ENCODE results near the gene MBD3L5.
"Not testable (repeated sequence)": the region's sequence is repeated elsewhere in the genome, so short reads cannot be mapped to it uniquely, and the experiment has no call there.

MBD3L5 gene

GRCh38 chr19:7052896-7053295 is 22.5 kb downstream of the MBD3L5 start:
- not testable (repeated sequence) for DNase-seq (ENCODE audit: low read depth)

DNA sequence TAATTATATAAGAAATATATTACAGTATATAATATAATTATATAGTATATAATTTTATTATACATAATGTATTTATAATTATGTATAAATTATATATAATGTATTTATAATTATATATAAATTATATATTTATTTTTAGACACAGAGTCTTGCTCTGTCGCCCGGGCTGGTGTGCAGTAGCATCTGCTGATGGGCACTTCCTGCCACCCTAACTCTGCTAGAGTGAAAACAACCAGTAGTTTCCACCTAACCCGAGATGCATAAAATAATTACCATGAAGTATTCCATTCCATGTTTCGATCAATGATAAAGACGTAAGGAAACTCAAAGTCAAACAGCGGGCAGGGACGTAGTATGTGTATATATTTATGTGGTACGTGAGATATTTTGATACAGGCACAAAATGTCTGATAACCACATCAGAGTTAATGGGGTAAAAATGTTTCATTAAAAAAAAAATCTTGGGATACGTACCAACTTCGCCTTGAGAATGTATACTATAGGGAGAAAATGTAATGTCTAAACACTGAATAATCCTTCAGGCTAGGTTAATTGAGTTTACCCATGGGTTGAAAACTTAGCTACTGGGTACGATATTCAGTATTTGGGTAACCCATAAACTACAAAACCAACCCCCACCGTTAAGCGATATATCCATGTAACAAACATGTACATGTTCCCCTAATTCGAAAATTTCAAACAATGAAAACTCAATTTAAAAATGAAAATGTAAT is 24.4 kb downstream of the MBD3L5 start:
- not testable (repeated sequence) for DNase-seq (ENCODE audit: low read depth)

DNA sequence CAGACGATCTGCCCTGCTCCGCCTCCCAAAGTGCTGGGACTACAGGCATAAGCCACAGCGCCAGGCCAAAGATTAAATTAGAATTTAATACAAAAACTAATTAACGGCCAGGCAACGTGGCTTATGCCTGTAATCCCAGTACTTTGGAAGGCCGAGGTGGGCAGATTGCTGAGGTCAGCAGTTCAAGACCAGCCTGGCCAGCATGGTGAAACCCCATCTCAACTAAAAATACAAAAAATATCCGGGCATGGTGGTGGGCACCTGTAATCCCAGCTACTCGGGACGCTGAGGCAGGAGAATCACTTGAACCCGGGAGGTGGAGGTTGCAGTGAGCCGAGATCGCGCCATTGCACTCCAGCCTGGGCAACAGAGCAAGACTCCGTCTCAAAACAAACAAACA is 25.3 kb downstream of the MBD3L5 start:
- DNase-seq (ENCODE audit: low read depth): not testable (repeated sequence)

- not testable (repeated sequence) for DNase-seq (ENCODE audit: low read depth)
Observed at GRCh38 chr19:7056371-7056770, 26.0 kb downstream of the MBD3L5 start.

DNA sequence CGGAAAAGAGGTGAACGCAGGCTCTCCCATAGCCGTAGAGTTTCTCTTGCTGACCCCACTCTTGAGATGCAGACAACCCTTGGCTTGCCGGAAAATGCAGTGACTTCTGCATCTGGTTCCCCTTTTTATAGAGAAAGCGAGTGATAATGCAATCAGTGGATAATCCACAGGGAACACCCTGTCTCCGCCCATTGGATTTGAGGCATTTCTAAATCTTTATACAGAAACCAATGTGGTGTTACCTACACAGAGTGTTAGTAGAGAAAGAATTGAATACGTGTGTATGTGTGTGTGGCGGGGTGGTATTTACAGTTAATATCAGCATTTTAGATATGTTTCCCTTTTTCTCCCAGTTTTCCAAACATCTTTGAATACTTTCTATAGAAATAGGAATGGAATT is 28.2 kb downstream of the MBD3L5 start, which contains the start of gene MBD3L3:
Gene MBD3L3 (minus strand): TSS at position 101 of the 400 bp plus-strand sequence. CDS start 71 bp downstream, at position 30.
- not testable (repeated sequence) for DNase-seq (ENCODE audit: low read depth)

DNA sequence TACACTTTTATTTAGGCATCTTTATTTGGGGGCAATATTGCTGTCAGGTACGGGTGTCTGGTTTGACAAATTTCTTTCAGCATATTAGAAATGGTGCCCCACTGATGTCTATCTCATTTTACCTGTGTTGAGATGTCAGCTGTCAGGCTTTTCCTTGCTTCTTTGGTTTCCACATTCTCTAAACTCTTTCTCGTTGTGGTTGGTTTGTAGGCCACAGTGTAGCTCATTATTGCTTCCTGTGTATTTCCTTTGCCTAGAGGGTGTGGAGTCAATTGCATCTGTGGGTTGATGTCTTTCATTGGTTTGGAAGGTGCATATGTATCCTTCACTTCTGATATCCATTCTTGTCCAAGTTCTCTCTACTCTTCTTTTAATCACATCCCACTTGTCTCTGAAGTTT is 29.6 kb downstream of the MBD3L5 start:
- DNase-seq (ENCODE audit: low read depth): not testable (repeated sequence)

DNA sequence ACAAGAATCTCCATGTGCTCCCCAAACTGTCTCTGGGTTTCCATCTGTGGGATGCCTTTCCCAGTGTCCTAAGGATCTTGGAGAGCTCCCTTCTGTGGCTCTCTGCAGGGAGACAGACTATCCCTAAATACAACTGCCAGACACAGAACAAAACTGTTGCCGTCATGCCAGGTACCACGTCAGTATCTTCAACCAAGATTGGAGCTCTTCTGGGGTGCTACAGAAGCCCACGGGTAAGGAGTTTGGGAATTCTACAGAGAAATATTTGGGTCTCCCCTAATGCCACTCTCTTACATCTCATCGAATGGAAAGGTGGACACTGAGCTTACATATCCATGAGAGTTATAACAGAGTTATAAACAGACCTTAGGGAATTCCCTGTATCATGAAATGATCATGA is 33.0 kb downstream of the MBD3L5 start:
- no peak for DNase-seq (ENCODE audit: low read depth)

- DNase-seq (ENCODE audit: low read depth): no peak
Observed at GRCh38 chr19:7063764-7064418, 33.5 kb downstream of the MBD3L5 start.

DNA sequence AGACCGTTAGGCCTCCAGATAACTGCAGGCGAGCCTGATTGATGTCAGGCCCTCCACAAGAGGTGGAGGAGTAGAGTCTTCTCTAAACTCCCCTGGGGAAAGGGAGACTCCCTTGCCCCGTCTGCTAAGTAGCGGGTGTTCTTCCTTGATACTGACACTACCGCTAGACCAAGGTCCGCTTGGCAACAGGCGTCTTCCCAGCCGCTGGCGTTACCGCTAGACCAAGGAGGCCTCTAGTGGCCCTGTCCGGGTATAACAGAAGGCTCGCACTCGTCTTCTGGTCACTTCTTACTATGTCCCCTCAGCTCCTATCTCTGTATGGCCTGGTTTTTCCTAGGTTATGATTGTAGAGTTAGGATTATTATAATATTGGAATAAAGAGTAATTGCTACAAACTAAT is 36.7 kb downstream of the MBD3L5 start:
- peak; percentile 32 for DNase-seq (ENCODE audit: low read depth)

- DNase-seq (ENCODE audit: low read depth): peak; percentile 36
Observed at GRCh38 chr19:7067716-7068115, 37.3 kb downstream of the MBD3L5 start.

DNA sequence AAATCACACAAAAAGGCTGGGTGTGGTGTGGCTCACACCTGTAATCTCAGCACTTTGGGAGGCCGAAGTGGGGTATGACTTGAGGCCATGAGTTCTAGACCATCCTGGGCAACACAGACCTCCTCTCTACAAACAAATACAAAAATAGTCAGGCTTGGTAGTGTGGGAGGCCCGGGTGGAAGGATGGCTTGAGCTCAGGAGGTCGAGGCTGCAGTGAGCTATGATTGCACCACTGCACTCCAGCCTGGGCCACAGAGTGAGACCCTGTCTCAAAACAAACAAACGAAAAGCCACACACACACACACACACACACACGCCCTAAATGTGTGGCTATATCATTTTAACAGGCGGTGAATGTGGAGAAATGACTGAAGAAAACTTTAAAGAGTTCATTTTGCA is 38.2 kb downstream of the MBD3L5 start:
- DNase-seq (ENCODE audit: low read depth): no peak

- peak; percentile 99 for DNase-seq (ENCODE audit: low read depth)
Observed at GRCh38 chr19:7069042-7069903, 38.9 kb downstream of the MBD3L5 start, which contains the start of gene ZNF557. TSS of gene ZNF557 (plus strand) at chr19:7069703. CDS start at chr19:7075075, 5,372 bp downstream.

DNA sequence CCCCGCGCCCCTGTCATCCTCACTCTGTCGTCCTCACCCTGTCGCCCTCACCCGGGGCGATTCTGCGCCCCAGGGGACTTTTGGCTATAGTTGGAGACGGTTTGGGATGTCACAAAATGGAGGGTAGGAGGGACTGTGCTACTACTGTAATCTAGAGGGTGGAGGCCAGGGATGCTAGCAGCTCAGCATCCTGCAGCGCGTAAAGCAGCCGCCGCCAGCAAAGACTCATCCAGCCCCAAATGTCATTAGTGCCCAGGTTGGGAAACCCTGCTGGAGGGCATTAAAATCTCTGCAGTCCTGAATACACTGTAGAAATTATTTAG is 39.5 kb downstream of the MBD3L5 start:
- DNase-seq (ENCODE audit: low read depth): peak; percentile 12

- DNase-seq (ENCODE audit: low read depth): no peak
Observed at GRCh38 chr19:7072541-7072940, 42.2 kb downstream of the MBD3L5 start.

DNA sequence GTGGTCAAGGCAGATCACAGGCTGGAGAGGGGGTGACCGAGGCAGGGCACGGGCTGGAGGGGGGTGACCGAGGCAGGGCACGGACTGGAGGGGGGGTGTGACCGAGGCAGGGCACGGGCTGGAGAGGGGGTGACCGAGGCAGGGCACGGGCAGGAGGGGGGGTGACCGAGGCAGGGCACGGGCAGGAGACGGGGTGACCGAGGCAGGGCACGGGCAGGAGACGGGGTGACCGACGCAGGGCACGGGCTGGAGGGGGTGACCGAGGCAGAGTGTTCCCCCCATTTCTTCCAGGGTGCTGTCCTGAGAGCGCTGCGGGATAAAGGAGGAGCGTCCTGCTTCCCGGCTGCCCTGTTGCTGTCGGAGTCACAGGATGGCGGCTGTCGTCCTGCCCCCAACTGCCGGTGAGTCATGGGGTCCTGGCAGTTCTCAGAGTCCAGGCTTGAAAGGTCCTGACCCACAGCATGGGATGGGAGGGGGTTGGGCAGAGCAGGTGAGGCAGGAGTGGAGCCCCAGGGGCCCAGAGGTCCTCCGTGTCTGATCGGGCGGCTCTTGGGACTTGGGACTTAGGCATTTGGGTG is 44.4 kb downstream of the MBD3L5 start:
- no peak for DNase-seq (ENCODE audit: low read depth)

DNA sequence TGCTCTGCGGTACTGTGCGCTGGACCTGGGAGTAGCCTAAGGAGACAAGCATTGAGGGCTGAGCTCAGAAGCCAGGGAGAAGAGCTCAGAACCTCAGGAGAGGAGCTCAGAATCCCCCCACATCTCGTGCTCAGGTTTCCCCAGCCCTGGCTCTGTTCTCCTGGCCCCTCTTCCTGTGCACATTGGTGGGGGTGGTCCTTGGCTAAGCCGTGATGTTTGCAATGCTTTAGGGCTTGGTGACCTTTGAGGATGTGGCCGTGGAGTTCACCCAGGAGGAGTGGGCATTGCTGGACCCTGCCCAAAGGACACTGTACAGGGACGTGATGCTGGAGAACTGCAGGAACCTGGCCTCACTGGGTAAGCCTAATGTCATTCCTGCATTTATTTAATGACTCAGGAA is 45.8 kb downstream of the MBD3L5 start:
- DNase-seq (ENCODE audit: low read depth): no peak

DNA sequence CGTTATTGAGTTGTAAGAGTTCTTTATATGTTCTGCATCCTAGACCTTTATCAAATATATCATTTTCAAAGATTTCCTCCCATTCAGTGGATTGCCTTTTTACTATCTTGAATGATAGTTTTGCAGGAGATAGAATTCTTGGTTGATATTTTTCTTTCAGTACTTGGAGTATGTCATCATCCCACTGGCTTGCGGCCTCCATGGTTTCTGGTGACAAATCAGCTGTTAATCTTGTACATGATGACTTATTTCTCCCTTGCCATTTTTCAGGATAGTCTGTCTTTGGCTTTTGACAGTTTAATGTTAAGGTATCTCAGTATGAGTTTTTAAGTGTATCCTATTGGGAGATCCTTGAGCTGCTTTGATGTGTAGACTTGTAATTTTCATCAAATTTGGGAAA is 47.6 kb downstream of the MBD3L5 start:
- no peak for DNase-seq (ENCODE audit: low read depth)

Measured in iris pigment epithelial cell (primary cell).